Cardiac atrium fibroblast (primary cell): ENCODE data around the gene NPAS1. TPM values are rescaled to one million over a fixed set of nuclear protein-coding genes. Genes with fewer than 3 reads are reported as not detected.

ENCODE experiments used
- total RNA-seq: library from RNA; depleted of rRNA; stranded (reverse); fragments of >200 nt; gene quantifications from 2 replicates; pipeline ENCODE4 v1.2.3, GENCODE V29; 2015

Gene NPAS1
- total RNA-seq, result 12.8 and 16.2 TPM in 2 replicates

GRCh38 chr19:47019431-47020041 lies at the start of gene NPAS1:
Gene NPAS1 (plus strand): TSS chr19:47019837. CDS start chr19:47021048, 1,211 bp downstream.

Other genes starting within 250 kb of the NPAS1 start
- gene SLC1A5, start 231.2 kb upstream of the NPAS1 start, total RNA-seq, result 287 and 295 TPM in 2 replicates
- 295 and 351 TPM in 2 replicates for gene AP2S1, start 169.0 kb upstream of the NPAS1 start, total RNA-seq
- 40.4 and 48.8 TPM in 2 replicates for gene ARHGAP35, start 158.8 kb upstream of the NPAS1 start, total RNA-seq
- gene TMEM160, start 28.8 kb downstream of the NPAS1 start, total RNA-seq, result 19.4 and 44.2 TPM in 2 replicates
- 13.0 and 14.6 TPM in 2 replicates for gene ZC3H4, start 93.9 kb downstream of the NPAS1 start, total RNA-seq
- 99.1 and 109 TPM in 2 replicates for gene SAE1, start 111.0 kb downstream of the NPAS1 start, total RNA-seq
- 4.0 and 5.8 TPM in 2 replicates for gene BBC3, start 211.4 kb downstream of the NPAS1 start, total RNA-seq
- gene CCDC9, start 236.7 kb downstream of the NPAS1 start, total RNA-seq, result 19.7 and 21.7 TPM in 2 replicates